ENCODE results near the gene STX18. TPM values are rescaled to one million over a fixed set of nuclear protein-coding genes. Genes with fewer than 3 reads are reported as not detected.

The STX18 gene
- total and polyA plus RNA-seq, 2 experiments from 2014 or later: 15.9 to 18.1 TPM

DNA sequence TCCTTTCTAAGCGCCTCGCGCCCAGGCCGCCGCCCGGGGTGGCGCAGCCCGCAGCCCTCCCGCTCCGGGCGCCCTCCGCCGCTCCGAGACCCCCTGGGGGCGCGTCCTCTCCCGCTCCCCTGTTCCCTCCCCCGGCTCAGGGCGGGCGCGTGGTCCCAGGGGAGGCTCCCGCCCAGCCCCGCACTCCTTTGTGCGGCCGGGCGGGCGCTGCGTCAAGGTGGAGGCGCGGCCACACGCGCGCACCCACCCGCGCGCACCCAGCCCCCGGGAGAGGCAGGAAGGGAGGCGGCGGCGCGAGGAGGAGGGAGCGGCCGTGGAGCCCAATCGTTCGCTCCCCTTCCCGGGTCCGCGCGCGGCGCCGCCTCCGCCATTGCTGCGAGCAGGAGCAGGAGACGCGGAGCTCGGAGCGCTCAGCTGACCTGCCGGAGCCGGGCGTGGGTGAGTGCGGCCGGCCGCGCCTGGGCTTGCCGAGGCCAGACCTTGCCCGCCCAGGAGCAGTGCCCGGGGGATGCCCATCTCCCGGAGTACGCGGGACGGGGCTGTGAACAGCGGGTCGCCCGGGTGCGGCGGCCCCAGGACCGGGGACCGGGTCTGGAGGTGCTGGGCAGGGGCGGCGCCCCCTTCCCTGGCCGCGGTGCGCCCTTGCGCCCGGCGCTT is 155.0 kb downstream of the STX18 start, which contains the start of gene NSG1:
Gene NSG1 (plus strand): TSS at position 367 of the 657 bp plus-strand sequence. CDS start 528 bp downstream, outside the sequence.
- Histone ChIP-seq H2AFZ (peak within 1 kb of the TSS; percentile 91), H3F3A (replicated peaks; ENCODE audit: low read depth) (no peaks in the 10 kb centered on the region), H3K27ac (ENCODE audit: low read depth) (no peak within 1 kb of the TSS), H3K4me1 (ENCODE audit: insufficient read depth) (peaks cover 14% of the 10 kb centered on the region), H4K20me1 (replicated peaks; ENCODE audit: insufficient read depth) (no peaks in the 10 kb centered on the region; the same call in 1 of the 2 replicates), H3K79me2 (replicated peaks; ENCODE audit: insufficient read depth) (no peaks in the 10 kb centered on the region), H3K9me2 (ENCODE audit: insufficient read depth) (no peaks in the 10 kb centered on the region), H3K36me3 (ENCODE audit: insufficient read depth) (no peaks in the 10 kb centered on the region), H3K4me2 (peak within 1 kb of the TSS; percentile 92), H3K27me3 (ENCODE audit: insufficient read depth) (peaks cover 48% of the 10 kb centered on the region), H3K4me3 (peak within 1 kb of the TSS; percentile 84)
- Mint-ChIP-seq H3K27ac (no peak within 1 kb of the TSS), H3K27me3 (ENCODE audit: insufficient read depth, low read depth, poor library complexity) (peaks cover 34% of the 10 kb centered on the region), H3K4me3 (peak within 1 kb of the TSS; percentile 78), H3K36me3 (ENCODE audit: low read depth) (peaks cover 9% of the 10 kb centered on the region), H3K9me3 (no peaks in the 10 kb centered on the region; the same call in 1 of the 3 replicates), H3K4me1 (peaks cover 22% of the 10 kb centered on the region)
- ATAC-seq (peak; percentile 34), DNase-seq (ENCODE audit: low spot score) (peak; percentile 42)
- TF ChIP-seq JUNB (IDR thresholded peaks at IDR 0.05; ENCODE audit: unreplicated experiment) (no peak), CREB1 (CRISPR knock-in tag; IDR thresholded peaks at IDR 0.05; ENCODE audit: low read depth) (no peak), ETS1 (IDR thresholded peaks at IDR 0.05) (no peak), ZNF331 (CRISPR knock-in tag; IDR thresholded peaks at IDR 0.05; ENCODE audit: low read depth) (no peak), ZNF462 (CRISPR knock-in tag; IDR thresholded peaks at IDR 0.05) (no peak), NANOG (IDR thresholded peaks at IDR 0.05; ENCODE audit: borderline replicate concordance) (no peak), REST (IDR thresholded peaks at IDR 0.05; ENCODE audit: unreplicated experiment) (no peak), ZNF114 (CRISPR knock-in tag; IDR thresholded peaks at IDR 0.05) (no peak), EZH2phosphoT487 (IDR thresholded peaks at IDR 0.05; ENCODE audit: unreplicated experiment) (no peak), EZH2 (IDR thresholded peaks at IDR 0.05; ENCODE audit: low read depth, unreplicated experiment) (no peak), STAT1 (IDR thresholded peaks at IDR 0.05; ENCODE audit: unreplicated experiment) (no peak), POLR2AphosphoS5 (IDR thresholded peaks at IDR 0.05; ENCODE audit: low read depth) (no peak)
- TF ChIP-seq, protein P1, sequence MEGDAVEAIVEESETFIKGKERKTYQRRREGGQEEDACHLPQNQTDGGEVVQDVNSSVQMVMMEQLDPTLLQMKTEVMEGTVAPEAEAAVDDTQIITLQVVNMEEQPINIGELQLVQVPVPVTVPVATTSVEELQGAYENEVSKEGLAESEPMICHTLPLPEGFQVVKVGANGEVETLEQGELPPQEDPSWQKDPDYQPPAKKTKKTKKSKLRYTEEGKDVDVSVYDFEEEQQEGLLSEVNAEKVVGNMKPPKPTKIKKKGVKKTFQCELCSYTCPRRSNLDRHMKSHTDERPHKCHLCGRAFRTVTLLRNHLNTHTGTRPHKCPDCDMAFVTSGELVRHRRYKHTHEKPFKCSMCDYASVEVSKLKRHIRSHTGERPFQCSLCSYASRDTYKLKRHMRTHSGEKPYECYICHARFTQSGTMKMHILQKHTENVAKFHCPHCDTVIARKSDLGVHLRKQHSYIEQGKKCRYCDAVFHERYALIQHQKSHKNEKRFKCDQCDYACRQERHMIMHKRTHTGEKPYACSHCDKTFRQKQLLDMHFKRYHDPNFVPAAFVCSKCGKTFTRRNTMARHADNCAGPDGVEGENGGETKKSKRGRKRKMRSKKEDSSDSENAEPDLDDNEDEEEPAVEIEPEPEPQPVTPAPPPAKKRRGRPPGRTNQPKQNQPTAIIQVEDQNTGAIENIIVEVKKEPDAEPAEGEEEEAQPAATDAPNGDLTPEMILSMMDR (conservative IDR thresholded peaks at IDR 0.05; ENCODE audit: low read depth in 2 of 2): no peak
